Suprapubic skin (tissue), 4 donors: Measurements from ENCODE around the gene DAP. TPM values are rescaled to one million over a fixed set of nuclear protein-coding genes. Genes with fewer than 3 reads are reported as not detected.

ENCODE experiments used
- DNase-seq, 2 donors: peaks; one replicate each; pipeline ENCODE4 v3.0.0-alpha.2; 2019; ENCODE audit warnings: low spot score in 2 of 2
- H3K27ac ChIP-seq: fragments of 200-600 bp; sonication (generic); one replicate; pipeline ENCODE4 v1.5.1; 2019
- H3K27me3 ChIP-seq: fragments of 200-600 bp; sonication (generic); one replicate; pipeline ENCODE4 v1.5.1; 2019
- H3K36me3 ChIP-seq: fragments of 200-600 bp; sonication (generic); one replicate; pipeline ENCODE4 v1.5.1; 2019
- H3K4me1 ChIP-seq: fragments of 200-600 bp; sonication (generic); one replicate; pipeline ENCODE4 v1.5.1; 2019
- H3K4me3 ChIP-seq: fragments of 200-600 bp; sonication (generic); one replicate; pipeline ENCODE4 v1.5.1; 2019; ENCODE audit warnings: mild to moderate bottlenecking
- H3K9me3 ChIP-seq: fragments of 200-600 bp; sonication (generic); one replicate; pipeline ENCODE4 v1.5.1; 2019
- EP300 ChIP-seq: sonication (generic); formaldehyde crosslinking; IDR thresholded peaks from one replicate; pipeline ENCODE4 v1.6.1; 2017; ENCODE audit warnings: antibody characterized with exemption
- WGBS: methylation state at CpG from one replicate; pipeline ENCODE4 v1.1.5; 2018; 5-methylcytosine and 5-hydroxymethylcytosine counted together
- total RNA-seq, 4 donors: library from RNA; depleted of rRNA; stranded (reverse); fragments of >200 nt; gene quantifications; one replicate each; pipeline ENCODE4 v1.1.0, GENCODE V29; 2016

Gene DAP
- total RNA-seq, 4 donors from 2014 or later: 37.8 to 71.7 (median 56.4) TPM

DNA sequence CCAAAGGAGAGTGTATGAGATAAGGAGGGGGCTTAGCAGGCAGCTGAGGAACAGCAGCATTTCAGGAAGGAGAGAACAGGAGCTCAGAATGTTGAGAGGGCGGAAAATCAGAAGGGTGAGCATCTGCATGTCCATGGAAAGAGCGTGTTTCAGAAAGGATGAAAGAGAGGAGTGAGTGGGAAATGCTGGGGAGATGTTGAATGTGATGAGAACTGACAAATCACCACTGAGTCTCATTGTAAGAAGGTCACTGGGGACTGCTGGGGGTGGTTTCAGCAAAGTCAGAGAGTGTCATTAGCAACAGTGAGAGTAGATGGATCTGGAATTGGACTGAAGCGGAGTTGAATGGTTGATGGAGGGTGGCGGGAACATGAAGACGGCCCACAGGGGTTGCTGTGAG is 131.4 kb downstream of the DAP start:
- Histone ChIP-seq H3K27ac (no peak overlapping the region), H3K4me1 (peaks cover 38% of the 10 kb centered on the region), H3K27me3 (no peaks in the 10 kb centered on the region), H3K9me3 (no peaks in the 10 kb centered on the region), H3K36me3 (no peaks in the 10 kb centered on the region), H3K4me3 (no peak overlapping the region)
- WGBS: 81% methylated on average over 5 of the region's 5 CpGs
- no peak for DNase-seq
- TF ChIP-seq EP300: no peak

Other genes starting within 250 kb of the DAP start
- 10 to 100 TPM; 16.7 to 27.0 (median 24.8) TPM for gene ANKRD33B, start 197.2 kb downstream of the DAP start, total RNA-seq